GM19043 (cell line): Measurements from ENCODE around the gene PHLDB2.

ENCODE experiments used
- ATAC-seq: cut with Tn5 transposase; IDR thresholded peaks from one replicate; pipeline ENCODE4 v1.9.1; 2021; ENCODE audit warnings: low read depth; ENCODE audit not compliant: unreplicated experiment

Gene PHLDB2

DNA sequence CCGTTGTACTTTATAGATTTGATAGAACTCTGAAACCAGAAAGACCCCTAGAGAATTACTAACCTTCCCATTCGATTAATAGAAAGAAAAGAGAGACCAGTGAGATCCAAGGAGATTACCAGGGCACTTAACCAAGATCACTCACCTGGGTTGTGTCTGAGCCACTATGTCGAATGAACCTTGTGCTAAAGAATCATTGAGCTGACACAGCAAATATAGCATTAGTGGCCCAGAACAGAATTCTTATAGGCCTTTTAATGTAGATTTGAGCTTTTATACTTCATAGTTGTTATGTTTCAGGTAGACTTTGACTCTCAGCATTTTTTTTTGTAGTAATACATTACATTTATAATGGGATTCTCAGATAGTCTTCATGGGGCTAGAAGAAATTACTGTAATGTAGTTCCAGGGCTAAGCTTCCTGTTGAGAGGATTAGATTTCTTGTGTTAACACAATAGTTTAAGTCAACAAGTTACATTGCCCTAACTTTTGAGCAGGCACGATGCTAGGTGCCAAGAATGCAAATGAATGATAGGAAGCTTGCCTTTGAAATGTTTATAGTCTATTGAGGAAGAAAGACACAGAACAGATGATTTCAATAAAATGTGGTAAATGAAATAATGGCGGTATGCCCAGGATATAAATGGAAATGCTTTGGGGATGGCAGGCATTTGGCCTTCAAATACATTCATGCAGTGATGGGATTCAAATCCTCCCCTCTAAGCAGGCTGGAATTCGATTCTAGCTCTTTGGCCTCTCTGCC is 95.3 kb downstream of the PHLDB2 start:
- ATAC-seq, result no peak

DNA sequence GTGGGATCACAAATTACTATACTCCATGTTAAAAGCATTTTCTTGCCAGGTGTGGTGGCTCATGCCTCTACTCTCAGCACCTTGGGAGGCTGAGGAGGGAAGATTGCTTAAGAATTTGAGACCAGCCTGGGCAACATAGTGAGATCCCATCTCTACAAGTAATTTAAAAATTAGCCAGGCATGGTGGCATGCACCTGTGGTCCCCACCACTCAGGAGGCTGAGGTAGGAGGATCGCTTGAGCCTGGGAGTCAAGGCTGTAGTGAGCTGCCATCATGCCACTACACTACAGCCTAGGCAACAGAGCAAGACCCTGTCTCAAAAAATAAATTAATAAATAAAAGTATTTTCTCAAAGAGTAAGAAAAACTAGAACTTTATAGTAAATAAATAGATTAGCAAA is 96.8 kb downstream of the PHLDB2 start:
- ATAC-seq, result no peak

DNA sequence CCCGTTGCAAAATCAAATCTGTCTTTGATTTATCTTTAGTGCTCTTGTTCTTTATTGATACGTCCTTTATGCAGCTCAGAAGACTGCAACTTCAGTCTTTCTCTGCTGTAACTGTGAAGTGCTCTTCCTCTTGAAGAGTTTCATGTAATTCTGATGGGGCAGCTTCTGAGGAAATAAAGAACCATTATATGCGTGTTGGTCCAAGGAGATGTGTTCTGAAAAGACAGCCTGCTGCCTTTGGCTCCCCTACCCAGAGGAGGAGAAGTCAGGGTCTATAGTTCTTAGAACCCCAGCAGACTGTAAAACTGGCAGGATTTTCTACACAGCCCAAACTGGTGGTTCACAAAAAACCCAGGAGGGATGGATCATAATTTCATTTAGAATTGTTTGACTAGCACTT is 97.4 kb downstream of the PHLDB2 start:
- no peak for ATAC-seq

DNA sequence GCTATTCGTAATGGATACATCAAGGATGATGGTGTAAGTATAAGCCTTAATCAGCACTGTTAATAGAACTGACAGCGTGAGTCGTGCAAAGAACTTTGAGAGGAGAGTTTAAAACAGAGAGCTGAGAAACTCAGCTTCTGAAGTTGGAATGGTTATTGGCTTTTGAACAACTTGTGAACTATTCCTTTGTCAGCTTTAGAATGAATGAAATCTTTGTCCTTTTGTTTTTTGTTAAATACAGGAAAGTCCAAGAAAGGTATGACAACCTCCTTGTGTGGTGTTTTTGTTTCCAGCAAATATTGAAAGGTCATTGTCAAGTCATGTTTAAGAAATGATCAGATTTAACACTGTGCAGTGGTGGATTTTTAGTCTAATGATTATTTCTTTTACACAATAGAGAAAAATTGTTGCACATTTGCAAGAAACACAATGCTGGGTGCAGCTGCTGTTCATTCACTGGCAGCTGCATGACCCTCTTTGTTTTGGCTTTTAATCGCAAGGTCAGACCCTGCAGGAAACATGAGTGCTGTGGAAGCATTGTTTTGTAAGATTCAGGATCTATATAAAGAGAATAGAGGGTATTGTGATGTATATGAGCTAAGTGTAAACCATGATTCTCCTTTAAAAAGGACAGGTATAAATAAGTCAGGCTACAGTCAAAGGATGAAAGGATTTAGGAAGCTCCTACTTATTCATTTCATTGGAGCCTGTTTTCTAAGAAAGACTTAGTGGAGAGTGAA is 98.1 kb downstream of the PHLDB2 start:
- ATAC-seq, result no peak

DNA sequence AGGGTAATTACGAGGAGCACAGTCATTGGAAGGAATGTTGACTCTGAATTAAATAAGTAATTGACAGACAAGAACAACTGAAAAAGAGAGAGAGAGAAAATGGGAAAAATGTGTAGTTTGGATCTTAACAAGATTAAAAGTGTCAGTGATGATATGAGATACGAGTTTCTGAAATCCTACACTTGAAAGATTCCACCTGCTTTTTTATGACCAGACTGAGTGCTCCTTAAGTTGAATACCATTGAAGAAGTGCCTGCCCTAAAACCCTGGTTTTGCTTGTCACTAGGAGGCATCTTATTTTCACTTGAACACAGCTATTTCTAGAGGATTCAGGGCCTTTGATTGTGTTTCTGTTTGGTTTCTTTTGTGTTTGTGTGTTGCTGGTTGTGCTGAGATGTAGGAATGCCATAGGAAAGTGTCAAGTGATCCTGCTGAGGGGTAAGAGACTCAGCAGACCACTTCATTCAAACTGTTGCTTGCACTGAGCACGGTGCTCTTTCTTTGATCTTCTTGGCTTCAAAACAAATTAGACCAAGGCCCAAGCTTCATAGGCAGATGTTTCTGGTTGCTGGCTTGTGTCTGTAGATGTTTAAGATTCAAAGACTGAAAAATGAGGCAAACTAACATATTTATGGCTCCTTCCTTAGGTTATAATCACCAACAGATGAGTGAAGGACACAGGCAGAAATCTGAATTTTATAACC is 102.5 kb downstream of the PHLDB2 start:
- no peak for ATAC-seq

DNA sequence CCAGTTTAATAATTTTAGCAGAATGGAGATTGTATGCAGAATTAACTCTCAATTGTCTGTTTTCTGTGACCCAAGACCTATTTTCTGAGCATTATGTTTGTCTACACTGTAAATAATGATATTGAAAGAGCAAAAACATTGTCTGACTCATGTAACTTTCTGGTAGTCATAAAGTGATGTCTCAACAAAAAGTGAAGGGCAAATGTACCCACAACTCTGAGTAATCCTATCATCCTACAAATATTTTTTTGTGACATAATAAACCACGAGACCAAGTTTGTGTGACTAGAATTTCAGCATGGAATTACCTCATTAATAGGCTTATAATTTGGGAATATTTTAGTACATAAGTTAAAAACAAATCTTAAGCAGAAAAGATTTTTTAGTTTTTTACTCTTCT is 104.4 kb downstream of the PHLDB2 start:
- ATAC-seq, result no peak

DNA sequence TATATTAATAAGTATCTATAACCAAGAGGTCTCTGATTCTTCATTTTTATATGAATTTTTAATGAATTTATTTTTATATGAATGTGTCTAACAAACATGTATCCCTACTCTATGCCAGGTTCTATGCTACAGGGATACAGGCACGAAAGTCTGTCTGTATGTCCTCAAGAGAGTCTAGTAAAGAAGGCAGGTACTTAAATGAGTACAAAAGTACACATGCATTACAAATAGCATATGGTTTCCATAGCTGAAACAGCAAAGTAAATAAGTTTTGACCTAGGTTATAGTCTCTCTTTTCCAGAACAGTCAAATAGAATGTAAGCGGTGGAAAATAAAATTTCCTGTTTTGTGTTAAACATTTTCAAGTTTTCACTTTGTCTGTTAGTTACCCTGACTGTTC is 106.4 kb downstream of the PHLDB2 start:
- ATAC-seq, result no peak

DNA sequence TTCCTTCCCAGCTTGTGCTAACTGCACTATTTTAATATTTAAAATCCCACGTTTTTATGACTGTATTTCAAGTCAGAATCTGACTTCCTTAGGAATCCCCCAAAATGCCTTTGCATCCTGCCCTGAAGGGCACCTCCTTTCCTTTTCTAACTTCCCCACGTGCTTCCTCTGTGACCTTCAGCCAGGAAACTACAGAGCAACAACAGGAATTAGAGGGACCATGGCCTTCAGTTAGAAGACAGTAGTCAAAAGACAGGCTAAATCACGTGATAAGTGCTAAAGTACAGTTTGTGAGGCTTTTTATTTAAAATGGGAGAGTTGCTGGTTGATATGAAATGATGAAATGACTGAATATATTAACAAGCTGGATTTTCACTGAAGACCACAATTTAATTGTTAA is 108.0 kb downstream of the PHLDB2 start:
- ATAC-seq, result no peak

DNA sequence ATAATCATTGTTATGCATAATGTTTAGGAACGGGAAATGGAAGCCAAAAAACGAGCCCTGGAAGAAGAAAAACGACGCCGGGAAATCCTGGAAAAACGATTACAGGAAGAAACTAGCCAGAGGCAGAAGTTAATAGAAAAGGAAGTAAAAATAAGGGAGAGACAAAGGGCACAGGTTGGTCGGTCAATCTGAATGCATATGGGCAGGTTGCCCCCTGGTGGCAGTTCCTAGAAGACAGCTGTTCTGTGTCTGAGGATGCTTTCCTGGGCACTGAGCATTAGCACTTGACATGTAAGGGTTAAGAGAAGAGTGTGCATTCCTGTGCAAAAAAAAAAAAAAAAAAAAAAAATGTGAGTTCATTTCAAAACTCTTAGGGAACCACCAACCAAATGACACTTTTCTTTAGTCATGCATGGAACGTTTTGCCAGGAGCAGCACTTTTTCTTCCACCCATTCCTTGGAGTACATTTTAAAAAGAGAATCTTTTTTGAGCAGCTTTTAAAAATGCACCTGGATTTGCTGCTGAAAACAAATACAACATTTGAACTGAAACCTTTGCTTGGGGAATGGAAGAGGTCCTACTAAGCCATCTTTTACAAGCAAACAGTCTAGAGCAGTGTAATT is 108.7 kb downstream of the PHLDB2 start:
- ATAC-seq, result peak; percentile 90

DNA sequence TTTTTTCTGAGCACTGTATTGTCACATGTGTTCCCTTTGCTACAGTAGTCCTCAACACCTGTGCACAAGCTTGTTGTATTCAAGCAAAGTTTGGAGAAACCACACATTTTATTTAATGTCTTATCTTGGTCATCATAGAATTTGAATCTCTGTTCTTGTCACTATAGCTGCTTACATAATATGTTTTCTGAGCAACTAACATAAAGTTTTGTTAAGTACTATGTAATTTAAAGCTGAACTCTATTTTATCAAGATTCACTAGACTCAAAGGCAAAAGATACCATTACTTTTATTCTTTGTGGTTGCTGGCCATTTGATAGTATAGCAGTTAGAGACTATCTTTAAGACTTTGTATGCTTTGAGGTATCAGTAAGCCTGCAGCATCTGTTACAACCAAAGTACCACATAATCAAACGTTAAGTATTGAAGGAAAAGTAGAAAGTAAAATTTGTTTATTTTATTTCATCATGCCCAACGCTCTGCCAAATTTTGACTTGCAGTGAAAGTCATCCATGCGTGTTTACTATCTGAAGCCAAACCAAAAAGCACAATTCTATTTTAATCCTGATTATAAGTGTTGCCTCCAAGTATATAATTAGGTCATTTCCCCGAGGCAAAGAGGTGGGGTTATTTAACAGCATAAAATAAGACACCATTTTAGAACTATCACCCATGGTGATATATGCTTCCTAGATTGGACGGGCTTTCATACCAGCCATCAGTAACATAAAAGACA is 109.4 kb downstream of the PHLDB2 start:
- no peak for ATAC-seq

DNA sequence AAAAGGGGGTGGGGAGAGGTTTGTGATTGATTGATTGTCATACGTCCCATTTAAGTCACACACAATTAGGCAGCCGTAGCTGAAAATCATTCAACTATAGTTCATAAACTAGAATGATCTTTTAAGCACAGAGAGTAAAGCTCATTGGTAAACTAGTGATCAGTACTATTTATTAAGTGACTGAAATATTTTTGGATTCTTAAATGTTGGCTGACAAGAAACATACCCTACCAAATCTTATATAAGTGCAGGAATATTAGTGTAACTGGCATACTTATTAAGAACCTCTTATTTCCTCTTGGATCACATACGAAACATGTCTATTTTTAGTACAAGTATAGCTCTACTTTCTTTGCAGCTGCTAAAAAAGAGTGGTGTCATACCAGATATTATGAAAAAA is 111.3 kb downstream of the PHLDB2 start:
- ATAC-seq, result no peak

DNA sequence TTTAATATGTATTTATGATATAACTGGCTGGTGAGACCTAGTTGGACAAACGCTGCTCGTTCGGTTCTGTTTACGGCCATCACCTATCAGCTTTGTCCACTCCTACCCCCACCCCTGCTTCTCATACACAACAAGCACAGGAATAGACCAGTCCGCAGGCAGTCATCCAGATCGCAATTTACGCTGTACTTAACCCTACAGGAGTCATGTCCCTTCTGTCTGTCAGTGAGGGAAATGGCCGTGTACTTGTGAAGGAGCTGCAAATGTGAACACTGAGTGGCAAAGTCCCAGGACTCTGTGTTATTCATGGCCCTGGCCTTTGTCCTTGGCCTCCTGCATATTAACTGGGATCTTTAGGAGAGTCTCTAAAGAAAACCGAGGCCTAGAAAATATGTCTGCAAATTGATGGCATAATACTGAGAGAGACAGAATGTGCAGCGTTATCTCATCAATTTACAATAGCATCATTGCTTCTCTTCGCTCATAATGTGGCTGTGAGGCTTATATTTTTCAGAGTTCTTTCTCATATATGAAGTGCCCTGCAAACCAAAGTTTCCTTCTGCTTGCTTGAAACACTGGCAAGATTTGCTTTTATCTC is 112.6 kb downstream of the PHLDB2 start:
- no peak for ATAC-seq

DNA sequence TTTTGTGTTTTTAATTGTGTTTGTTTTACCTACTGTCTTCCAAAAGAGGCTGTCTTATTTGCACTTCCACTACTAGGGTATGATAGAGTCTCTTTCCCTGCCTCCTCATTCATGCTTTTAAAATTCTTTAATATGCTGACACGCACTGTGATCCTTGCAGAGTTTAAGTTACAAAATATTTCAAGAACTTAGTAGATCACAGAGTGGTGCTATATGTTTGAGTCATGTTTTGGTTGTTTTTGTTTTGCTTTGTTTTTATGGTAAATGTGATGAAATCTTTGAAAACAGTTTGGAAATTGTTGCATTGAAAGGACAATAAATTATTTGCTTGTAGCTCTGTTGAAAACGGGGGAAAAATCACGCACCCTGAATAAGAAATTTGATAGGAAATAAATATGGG is 113.8 kb downstream of the PHLDB2 start:
- no peak for ATAC-seq

DNA sequence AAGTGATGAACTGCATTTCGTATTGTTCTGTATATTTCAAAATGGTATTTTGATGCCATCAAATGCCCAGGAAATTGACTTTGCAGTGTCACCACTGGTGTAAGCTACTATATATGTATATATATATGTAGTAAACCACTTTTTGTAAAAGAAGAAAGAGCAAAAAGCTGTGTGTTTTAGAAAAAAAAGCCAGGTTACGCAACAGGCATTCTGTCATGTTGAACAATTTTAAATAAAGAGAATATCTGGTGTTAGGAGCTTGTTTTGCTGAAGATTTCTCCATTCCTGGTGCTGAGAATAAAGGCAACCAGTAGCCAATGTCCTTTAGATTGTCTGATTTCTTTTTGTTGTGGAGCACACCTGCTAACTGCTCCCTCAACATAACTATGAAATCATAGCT is 116.1 kb downstream of the PHLDB2 start:
- ATAC-seq, result no peak

DNA sequence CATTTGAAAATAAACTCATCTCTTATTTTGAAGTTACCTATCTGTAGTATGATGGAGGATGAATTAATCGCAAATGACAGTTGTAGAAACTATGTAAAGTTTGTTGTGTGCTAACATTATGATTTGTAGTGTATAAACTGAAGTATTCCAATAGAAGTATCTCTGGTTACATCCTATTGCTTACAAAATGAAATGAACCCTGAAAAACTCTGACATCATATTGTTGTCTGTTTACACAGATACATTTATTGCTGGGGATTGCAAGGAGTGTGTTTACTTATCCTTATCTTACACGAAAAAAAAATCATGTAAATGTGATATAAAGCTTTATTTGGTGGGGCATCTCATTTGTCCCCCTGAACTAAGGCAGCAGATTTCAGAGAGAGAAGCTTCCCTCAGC is 117.2 kb downstream of the PHLDB2 start:
- no peak for ATAC-seq

DNA sequence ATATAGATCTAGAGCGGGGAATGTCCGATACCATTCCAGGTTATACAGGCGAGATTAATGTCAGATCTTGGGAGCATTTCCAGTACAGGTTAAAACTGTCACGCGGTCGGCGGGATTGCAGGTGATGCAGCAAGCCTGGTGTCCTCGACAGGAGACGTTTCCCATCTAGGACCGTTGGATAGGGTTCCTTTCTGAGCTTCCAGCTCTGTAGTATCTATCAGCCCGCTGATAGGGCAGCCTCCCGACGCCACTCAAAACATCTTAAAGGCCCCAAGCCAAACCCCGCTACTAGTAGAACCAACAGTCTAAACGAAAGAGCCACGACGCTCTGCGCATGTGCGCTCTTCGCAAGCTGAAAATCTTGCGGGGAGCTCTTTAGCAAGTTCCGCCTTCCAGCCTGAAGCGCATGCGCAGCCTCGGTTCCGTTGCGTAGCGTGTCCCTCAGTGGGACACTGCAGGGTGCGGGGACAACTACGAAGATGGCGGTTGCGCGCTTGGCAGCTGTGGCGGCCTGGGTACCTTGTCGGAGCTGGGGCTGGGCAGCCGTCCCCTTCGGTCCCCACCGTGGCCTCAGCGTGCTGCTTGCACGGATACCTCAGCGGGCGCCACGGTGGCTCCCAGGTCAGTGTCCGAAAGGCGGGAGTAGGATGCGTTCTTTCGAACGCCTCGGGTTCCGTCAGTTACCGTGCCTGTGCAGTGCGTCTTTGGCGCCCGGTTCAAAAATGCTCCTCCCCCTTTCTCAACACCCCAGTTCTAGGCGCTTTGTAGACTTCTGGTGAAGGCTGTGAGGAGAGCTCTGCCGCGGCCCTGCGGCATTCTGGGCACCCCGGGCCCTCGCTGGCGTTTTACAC is 119.7 kb downstream of the PHLDB2 start, which contains the start of gene ABHD10:
ABHD10 (plus strand) TSS at position 444 of the 851 bp plus-strand sequence; CDS start at position 480, 36 bp downstream.
- peak; percentile 92 for ATAC-seq

DNA sequence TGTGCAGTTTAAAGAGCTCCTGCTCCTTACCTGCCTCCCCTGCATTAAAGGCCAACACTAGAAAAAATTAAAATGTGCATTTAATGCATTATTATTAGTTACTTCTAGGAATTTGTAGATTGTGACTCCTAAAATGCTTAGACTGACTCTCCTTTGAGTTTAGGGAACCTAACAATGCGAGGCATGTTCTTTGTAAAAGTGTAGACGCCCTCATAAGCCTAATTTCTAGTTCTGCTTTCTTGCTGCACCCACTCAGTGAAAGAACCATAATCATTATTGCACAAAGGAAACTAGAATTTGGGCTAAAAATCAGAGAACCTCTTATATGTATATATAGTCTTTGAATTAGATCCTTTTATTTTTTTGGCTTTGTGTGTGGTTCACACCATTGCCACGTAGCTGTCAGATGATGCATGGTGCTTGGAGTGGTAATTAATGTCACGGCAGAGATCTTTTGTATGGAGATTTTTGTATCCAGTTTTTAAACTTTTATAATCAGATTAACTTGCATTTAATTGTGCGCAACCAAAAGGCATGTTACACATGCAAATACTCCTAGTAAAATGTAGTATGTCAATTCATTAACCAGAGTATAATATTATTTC is 120.5 kb downstream of the PHLDB2 start:
- ATAC-seq, result peak; percentile 36

DNA sequence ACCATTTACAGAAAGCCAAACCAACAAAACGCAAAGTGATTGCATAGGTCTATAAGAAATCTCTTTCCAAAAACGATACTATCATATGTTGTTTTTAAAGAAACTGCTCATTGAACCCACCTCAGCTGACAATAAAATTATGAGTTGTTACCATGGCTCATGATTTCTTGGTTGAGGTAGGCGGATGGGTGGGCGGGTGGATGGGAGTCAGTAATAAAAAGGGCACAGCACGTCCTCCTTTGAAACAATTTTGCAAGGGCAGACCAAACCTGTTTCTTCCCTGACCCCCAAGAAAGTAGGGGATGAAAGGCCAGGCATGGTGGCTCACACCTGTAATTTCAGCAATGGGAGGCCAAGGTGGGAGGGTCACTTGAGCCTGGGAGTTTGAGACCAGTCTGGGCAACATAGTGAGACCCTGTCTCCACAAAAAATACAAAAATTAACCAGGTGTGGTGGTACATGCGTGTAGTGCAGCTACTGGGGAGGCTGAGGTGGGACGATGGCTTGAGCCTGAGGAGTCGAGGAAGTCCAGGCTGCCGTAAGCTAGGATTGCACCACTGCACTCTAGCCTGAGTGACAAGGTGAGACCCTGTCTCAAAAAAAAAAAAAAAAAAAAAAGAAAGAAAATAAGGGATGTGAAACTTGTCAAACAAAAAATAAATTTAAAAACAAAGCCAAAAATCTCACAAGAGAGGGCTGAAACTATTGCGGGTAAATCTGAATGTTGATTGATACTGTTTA is 121.8 kb downstream of the PHLDB2 start:
- ATAC-seq, result no peak
